GM06990 (cell line): ENCODE results near the gene SHISA6.

Source experiments
- DNase-seq: peaks from one replicate; pipeline ENCODE4 v3.0.0-alpha.2; 2011; ENCODE audit not compliant: insufficient read length; ENCODE audit errors: extremely low read depth
- H3K27me3 ChIP-seq: replicated peaks from 2 replicates; pipeline ENCODE4 v1.6.0; 2011; ENCODE audit warnings: low read length; ENCODE audit not compliant: control insufficient read depth, insufficient read depth
- H3K36me3 ChIP-seq: 2 replicates; pipeline ENCODE4 v1.5.1; 2011; ENCODE audit warnings: low read length; ENCODE audit not compliant: control insufficient read depth, insufficient read depth
- H3K4me3 ChIP-seq: replicated peaks from 2 replicates; pipeline ENCODE4 v1.5.1; 2011; ENCODE audit warnings: low read depth, mild to moderate bottlenecking, control low read depth, low read length
- CTCF ChIP-seq: IDR thresholded peaks from 2 replicates; pipeline ENCODE4 v1.5.1; 2011; ENCODE audit warnings: low read length, control low read depth, mild to moderate bottlenecking, inconsistent platforms; ENCODE audit not compliant: insufficient read depth, poor library complexity, severe bottlenecking

Gene SHISA6

GRCh38 chr17:11535231-11535630, 294.2 kb downstream of the SHISA6 start:
- no peaks in the 10 kb centered on the region for H3K27me3 ChIP-seq
- H3K4me3 ChIP-seq = no peak overlapping the region
- H3K36me3 ChIP-seq = no peaks in the 10 kb centered on the region
- TF ChIP-seq CTCF = no peak
- no peak for DNase-seq

- Histone ChIP-seq H3K27me3 (no peaks in the 10 kb centered on the region), H3K4me3 (no peak overlapping the region), H3K36me3 (no peaks in the 10 kb centered on the region)
- no peak for TF ChIP-seq CTCF
- DNase-seq = no peak
Observed at GRCh38 chr17:11538366-11538765, 297.4 kb downstream of the SHISA6 start.

GRCh38 chr17:11539637-11540036, 298.6 kb downstream of the SHISA6 start:
- DNase-seq = no peak
- no peak for TF ChIP-seq CTCF
- Histone ChIP-seq H3K36me3 (no peaks in the 10 kb centered on the region), H3K27me3 (no peaks in the 10 kb centered on the region), H3K4me3 (no peak overlapping the region)

- Histone ChIP-seq H3K4me3 (no peak overlapping the region), H3K27me3 (no peaks in the 10 kb centered on the region), H3K36me3 (no peaks in the 10 kb centered on the region)
- DNase-seq = no peak
- no peak for TF ChIP-seq CTCF
Observed at GRCh38 chr17:11545002-11545401, 304.0 kb downstream of the SHISA6 start.

GRCh38 chr17:11545696-11546095, 304.7 kb downstream of the SHISA6 start:
- Histone ChIP-seq H3K27me3 (no peaks in the 10 kb centered on the region), H3K4me3 (no peak overlapping the region), H3K36me3 (no peaks in the 10 kb centered on the region)
- no peak for DNase-seq
- no peak for TF ChIP-seq CTCF

- no peaks in the 10 kb centered on the region for H3K36me3 ChIP-seq
- no peak for TF ChIP-seq CTCF
- no peaks in the 10 kb centered on the region for H3K27me3 ChIP-seq
- no peak for DNase-seq
- H3K4me3 ChIP-seq = no peak overlapping the region
Observed at GRCh38 chr17:11547853-11548252, 306.8 kb downstream of the SHISA6 start.
